Tibial artery (tissue), 4 donors: Measurements from ENCODE around the gene CENPK.

ENCODE experiments used
- DNase-seq, 2 donors: peaks; one replicate each; pipeline ENCODE4 v3.0.0-alpha.2; 2019
- H3K27ac ChIP-seq, 2 donors: fragments of 200-600 bp; sonication (generic) in 1 of 2; 1 replicate in 1 of 2; 2 replicates in 1 of 2; pipeline ENCODE4 v1.5.1; 2018 to 2019; ENCODE audit warnings: mild to moderate bottlenecking in 1 of 2
- H3K27me3 ChIP-seq, 2 donors: fragments of 200-600 bp; sonication (generic) in 1 of 2; one replicate each; pipeline versions ENCODE4 v1.5.1 to v1.6.0; 2016 to 2019
- H3K36me3 ChIP-seq, 3 donors: fragments of 200-600 bp; sonication (generic) in 2 of 3; one replicate each; pipeline ENCODE4 v1.5.1; 2016 to 2019; ENCODE audit warnings: mild to moderate bottlenecking in 2 of 3
- H3K4me1 ChIP-seq, 4 donors: fragments of 200-600 bp; sonication (generic) in 2 of 4; 1 replicate in 3 of 4; 2 replicates in 1 of 4; pipeline ENCODE4 v1.5.1; 2016 to 2019
- H3K4me3 ChIP-seq, 2 donors: fragments of 200-600 bp; sonication (generic) in 1 of 2; 1 replicate in 1 of 2; 2 replicates in 1 of 2; pipeline ENCODE4 v1.5.1; 2018 to 2019; ENCODE audit warnings: mild to moderate bottlenecking in 2 of 2
- H3K9me3 ChIP-seq, 3 donors: fragments of 200-600 bp; sonication (generic) in 1 of 3; one replicate each; pipeline ENCODE4 v1.5.1; 2016 to 2019
- CTCF ChIP-seq, 2 experiments: fragments of 200-600 bp in 1 of 2; fragments of 450-650 bp in 1 of 2; IDR thresholded peaks; one replicate each; pipeline ENCODE4 v1.5.1; 2017 to 2019; ENCODE audit warnings: antibody characterized with exemption in 2 of 2, mild to moderate bottlenecking in 1 of 2, moderate library complexity in 1 of 2
- intact Hi-C: fragments of 100-400 bp; cut with DNase I; formaldehyde crosslinking; loops from one replicate; pipeline ENCODE4 v1.15.0; 2023; ENCODE audit warnings: low total_unique reads

CENPK gene

GRCh38 chr5:65539827-65540226 is 23.1 kb downstream of the CENPK start:
- no peaks in the 10 kb centered on the region for H3K9me3 ChIP-seq
- no peak overlapping the region for H3K27ac ChIP-seq
- no peaks in the 10 kb centered on the region for H3K4me1 ChIP-seq
- no peaks in the 10 kb centered on the region for H3K36me3 ChIP-seq
- H3K4me3 ChIP-seq = no peak overlapping the region
- H3K27me3 ChIP-seq = no peaks in the 10 kb centered on the region
- no peak for TF ChIP-seq CTCF (IDR thresholded peaks at IDR 0.05)
- no peak for DNase-seq
- intact Hi-C loops = no loop called here

GRCh38 chr5:65535529-65535987 is 27.4 kb downstream of the CENPK start:
- H3K36me3 ChIP-seq = no peaks in the 10 kb centered on the region
- DNase-seq = no peak
- H3K27ac ChIP-seq = no peak overlapping the region
- no peak for TF ChIP-seq CTCF (IDR thresholded peaks at IDR 0.05)
- intact Hi-C loops = no loop called here
- H3K27me3 ChIP-seq = no peaks in the 10 kb centered on the region
- H3K4me1 ChIP-seq = no peaks in the 10 kb centered on the region
- no peaks in the 10 kb centered on the region for H3K9me3 ChIP-seq
- no peak overlapping the region for H3K4me3 ChIP-seq

GRCh38 chr5:65530904-65531303 is 32.1 kb downstream of the CENPK start:
- no peaks in the 10 kb centered on the region for H3K27me3 ChIP-seq
- TF ChIP-seq CTCF (IDR thresholded peaks at IDR 0.05) = no peak
- DNase-seq = no peak
- no peak overlapping the region for H3K4me3 ChIP-seq
- H3K36me3 ChIP-seq = no peaks in the 10 kb centered on the region
- no peaks in the 10 kb centered on the region for H3K9me3 ChIP-seq
- intact Hi-C loops = no loop called here
- H3K4me1 ChIP-seq = no peaks in the 10 kb centered on the region
- no peak overlapping the region for H3K27ac ChIP-seq

GRCh38 chr5:65525726-65526125 is 37.2 kb downstream of the CENPK start:
- no peaks in the 10 kb centered on the region for H3K4me1 ChIP-seq
- intact Hi-C loops = no loop called here
- H3K27ac ChIP-seq = no peak overlapping the region

GRCh38 chr5:65512170-65512937 is 50.6 kb downstream of the CENPK start:
- Histone ChIP-seq H3K4me3 (no peak overlapping the region), H3K4me1 (no peaks in the 10 kb centered on the region), H3K9me3 (no peaks in the 10 kb centered on the region), H3K27me3 (no peaks in the 10 kb centered on the region), H3K27ac (no peak overlapping the region), H3K36me3 (no peaks in the 10 kb centered on the region)
- intact Hi-C loops = no loop called here
- no peak for TF ChIP-seq CTCF (IDR thresholded peaks at IDR 0.05)
- no peak for DNase-seq

More at GRCh38 chr5:65525726-65526125, 37.2 kb downstream of the CENPK start:
- no peak for TF ChIP-seq CTCF (IDR thresholded peaks at IDR 0.05)
- Histone ChIP-seq H3K9me3 (no peaks in the 10 kb centered on the region), H3K36me3 (no peaks in the 10 kb centered on the region), H3K27me3 (no peaks in the 10 kb centered on the region), H3K4me3 (no peak overlapping the region)
- DNase-seq = no peak
